Tibial nerve (tissue), 4 donors: ENCODE results near the gene OSBPL10.

ENCODE experiments used
- EP300 ChIP-seq, 2 donors: sonication (generic); formaldehyde crosslinking; IDR thresholded peaks; one replicate each; pipeline ENCODE4 v1.6.1; 2017; ENCODE audit warnings: antibody characterized with exemption in 2 of 2, mild to moderate bottlenecking in 1 of 2
- POLR2A ChIP-seq, 2 donors: fragments of 450-650 bp; IDR thresholded peaks; one replicate each; pipeline ENCODE4 v1.6.1; 2017; ENCODE audit warnings: antibody characterized with exemption in 2 of 2, mild to moderate bottlenecking in 2 of 2, moderate library complexity in 2 of 2
- TF ChIP-seq, protein P1 (sequence below), 5 experiments: fragments of 200-600 bp in 3 of 5; fragments of 450-650 bp in 2 of 5; sonication (generic) in 3 of 5; IDR thresholded peaks; one replicate each; pipeline ENCODE4 v1.5.1; 2016 to 2019; ENCODE audit warnings: antibody characterized with exemption in 5 of 5, mild to moderate bottlenecking in 3 of 5, moderate library complexity in 2 of 5

DNA sequence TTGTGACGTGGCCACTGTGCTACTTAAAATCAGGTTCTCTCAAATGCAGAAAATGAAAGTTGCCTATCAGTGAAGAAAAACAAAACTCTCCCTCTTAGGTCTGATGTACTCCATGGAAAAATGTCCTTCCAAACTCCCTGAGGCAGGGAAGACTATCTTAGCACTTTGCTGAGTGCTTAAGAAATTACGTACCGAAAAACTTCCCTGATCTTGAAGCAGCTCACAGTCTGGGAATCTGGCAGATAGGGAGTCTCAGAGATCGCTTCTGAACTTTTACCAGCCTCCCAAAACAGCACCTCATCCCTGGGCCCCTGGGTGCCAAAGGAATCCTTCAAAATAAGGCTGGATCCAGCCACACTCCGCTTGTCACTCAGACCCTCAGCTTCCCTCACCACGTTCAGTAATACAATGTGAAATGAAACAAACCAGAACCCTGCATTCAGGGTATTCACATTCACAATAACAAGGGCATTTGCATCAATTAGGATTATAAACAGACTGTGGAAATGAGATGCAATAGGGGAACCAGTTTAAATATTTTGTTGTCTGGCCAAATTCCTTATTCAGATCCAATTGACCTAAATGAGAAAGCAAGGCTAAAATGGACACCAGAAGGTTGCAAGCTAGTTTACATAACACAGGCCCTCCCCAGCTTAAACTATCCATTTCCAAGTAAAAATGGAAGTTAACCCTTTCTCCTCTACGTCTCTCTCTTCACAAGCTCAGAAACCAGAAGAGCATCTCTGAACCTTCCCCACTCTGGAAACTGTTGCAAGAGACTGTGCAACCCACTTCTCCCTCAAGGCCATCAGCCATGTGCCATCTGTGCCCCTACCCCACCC lies 20.9 kb downstream of the OSBPL10 start:
- TF ChIP-seq POLR2A (IDR thresholded peaks at IDR 0.05) (no peak), EP300 (IDR thresholded peaks at IDR 0.05) (no peak)
- TF ChIP-seq, protein P1, sequence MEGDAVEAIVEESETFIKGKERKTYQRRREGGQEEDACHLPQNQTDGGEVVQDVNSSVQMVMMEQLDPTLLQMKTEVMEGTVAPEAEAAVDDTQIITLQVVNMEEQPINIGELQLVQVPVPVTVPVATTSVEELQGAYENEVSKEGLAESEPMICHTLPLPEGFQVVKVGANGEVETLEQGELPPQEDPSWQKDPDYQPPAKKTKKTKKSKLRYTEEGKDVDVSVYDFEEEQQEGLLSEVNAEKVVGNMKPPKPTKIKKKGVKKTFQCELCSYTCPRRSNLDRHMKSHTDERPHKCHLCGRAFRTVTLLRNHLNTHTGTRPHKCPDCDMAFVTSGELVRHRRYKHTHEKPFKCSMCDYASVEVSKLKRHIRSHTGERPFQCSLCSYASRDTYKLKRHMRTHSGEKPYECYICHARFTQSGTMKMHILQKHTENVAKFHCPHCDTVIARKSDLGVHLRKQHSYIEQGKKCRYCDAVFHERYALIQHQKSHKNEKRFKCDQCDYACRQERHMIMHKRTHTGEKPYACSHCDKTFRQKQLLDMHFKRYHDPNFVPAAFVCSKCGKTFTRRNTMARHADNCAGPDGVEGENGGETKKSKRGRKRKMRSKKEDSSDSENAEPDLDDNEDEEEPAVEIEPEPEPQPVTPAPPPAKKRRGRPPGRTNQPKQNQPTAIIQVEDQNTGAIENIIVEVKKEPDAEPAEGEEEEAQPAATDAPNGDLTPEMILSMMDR (IDR thresholded peaks at IDR 0.05): no peak
